HG03565 (cell line): ENCODE measurements around the gene ART5.
"Not testable (repeated sequence)": the region's sequence is repeated elsewhere in the genome, so short reads cannot be mapped to it uniquely, and the experiment has no call there.

Experiments
- ATAC-seq: cut with Tn5 transposase; IDR thresholded peaks from one replicate; pipeline ENCODE4 v1.9.1; 2021; ENCODE audit warnings: mild to moderate bottlenecking, moderate library complexity; ENCODE audit not compliant: unreplicated experiment

ART5 gene

DNA sequence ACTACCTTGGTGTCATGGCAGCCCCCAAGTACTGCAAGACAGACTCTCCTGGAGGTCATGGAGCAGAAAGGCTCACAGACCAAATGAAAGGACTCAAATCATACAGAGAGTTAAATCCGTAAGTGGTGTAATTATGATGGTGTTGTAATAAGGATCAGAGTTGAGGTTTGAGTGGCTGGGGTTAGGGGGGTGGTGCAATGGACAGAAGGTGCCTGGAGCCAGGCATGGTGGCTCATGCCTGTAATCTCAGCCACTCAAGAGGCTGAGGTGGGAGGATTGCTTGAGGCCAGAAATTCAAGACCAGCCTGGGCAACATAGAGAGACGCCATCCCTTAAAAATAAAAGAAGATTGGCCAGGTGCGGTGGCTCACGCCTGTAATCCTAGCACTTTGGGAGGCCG, 18.7 kb downstream of the ART5 start:
- no peak for ATAC-seq

DNA sequence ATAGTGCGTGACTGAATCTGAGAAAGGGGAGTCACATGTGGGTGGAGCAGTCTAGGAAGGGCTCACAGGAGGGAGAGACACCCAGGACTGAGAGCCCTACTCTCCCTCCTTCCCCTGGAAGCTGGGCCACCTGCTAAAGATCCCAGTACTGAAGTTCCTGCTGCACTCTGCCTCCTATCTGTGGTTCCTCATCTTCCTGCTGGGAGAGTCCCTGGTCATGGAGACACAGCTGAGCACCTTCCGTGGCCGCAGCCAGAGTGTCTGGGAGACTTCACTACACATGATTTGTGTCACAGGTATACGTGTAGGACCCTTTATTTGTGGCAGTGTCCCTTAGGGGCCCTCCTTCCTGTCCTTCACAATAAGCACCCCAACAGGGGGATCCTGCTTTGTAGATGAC, 19.3 kb downstream of the ART5 start:
- no peak for ATAC-seq

DNA sequence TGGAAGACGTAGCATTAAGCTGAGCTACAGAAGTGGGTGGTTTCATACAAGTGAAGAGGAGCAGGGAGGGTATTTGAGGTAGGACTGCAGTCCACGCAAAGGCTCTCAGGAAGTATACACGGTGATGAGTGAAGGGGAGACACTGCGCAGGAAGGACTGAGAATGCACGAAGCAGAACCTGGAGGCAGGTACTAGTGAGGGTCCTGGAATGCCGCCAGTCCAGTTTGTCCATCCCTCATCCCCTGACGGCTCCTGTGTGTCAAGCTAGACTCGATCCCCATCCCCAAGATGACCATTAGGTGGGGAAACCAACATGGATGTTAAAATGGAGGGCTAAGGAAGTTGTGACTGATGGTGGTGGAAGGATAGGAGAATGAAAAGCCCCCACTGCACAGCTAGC, 23.8 kb downstream of the ART5 start:
- ATAC-seq: no peak

DNA sequence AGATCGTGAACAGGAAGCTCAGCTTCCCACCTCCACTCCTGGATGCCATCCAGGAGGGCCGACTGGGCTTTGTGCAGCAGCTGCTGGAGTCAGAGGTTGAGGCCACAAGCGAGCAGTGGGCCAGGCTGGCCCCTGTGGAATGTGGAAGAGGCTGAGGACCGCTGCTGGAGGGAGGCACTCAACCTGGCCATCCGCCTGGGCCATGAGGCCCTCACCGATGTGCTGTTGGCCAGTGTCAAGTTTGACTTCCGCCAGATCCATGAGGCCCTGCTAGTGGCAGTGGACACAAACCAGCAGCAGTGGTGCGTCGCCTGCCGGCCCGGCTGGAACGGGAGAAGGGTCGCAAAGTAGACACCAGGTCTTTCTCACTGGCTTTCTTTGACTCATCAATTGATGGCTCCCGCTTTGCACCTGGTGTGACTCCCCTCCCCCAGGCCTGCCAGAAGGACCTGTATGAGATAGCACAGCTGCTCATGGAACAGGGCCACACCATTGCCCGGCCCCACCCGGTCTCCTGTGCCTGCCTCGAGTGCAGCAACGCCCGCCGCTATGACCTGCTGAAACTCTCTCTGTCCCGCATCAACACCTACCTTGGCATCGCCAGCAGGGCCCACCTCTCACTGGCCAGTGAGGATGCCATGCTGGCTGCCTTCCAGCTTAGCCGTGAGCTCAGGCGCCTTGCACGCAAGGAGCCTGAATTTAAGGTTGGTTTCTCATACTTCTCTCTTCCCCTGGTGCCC, 24.9 kb downstream of the ART5 start:
- no peak for ATAC-seq

DNA sequence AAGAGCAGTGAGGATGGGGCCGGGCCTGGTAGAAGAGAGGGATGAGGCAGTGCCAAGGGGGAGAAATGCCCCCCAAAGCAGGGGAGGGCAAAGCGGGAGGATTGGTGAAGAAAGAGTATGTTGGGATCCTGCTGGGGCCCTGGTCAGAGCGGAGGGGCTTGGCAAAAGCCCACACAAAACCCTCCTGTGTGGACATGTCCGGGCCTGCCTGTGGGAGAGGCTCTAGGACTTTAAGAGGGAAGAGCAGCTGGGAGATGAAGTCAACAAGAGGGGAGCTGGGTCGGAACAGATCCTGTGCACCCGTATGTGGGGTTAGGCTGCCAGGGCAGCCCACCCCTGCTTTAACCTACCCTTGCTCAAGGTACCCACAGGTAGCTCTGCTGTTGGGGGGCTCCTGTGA, 25.8 kb downstream of the ART5 start:
- ATAC-seq: no peak

DNA sequence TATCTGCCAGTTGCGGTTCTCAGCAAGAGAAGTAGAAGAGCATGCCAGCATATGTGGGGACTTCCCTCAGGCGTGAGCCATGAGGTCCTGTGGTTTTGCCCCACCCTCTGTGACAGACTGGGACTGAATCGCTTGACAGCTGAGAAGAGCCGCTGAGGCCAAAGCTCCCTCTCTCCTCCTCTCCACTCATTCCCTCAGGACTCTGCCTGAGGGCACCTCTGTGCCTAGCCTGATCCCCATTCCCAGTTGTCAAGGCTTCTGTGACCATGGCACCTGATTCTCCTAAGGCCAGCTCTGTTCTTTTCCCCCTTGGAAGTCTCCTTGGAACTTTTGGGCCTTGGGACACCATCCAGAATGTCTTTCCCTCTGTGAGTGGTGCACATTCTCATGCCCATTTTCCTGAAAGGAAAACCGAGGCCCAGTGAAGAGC, 27.0 kb downstream of the ART5 start:
- ATAC-seq: no peak

DNA sequence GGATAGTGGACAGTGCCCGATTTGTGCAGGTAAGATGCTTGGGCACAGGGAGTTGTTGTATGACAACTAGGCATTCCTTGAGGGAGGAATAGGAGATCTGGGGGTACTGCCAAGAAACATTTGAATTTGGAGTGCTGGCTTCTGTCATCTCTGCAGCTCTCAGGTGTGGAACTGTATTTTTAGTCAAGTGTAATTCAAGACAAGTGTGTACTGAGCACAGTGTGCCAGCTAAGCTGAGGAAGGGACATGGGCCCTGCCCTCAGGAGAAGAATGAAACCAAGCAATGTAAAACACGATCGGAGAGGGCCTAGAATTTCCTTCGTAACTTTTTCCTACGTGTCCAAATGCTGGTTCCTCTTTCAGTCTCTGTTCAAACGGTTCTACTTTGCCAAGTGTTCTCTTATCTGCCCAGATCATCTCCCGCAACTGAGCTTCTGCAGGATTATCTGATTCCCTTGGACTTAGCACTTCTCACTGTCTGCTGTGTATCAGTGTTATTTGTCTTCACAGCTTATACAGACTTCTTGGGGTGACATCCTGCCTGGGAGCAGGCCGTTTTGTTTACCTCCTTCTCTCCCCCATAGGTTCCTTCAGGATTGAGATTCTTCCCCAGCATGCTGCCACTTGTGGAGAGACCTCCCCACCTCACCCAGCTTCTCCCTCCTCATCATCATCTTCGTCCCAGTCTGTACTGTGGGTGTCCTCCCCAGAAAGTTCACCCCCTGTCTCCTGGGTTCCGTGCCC, 27.6 kb downstream of the ART5 start:
- ATAC-seq: no peak

DNA sequence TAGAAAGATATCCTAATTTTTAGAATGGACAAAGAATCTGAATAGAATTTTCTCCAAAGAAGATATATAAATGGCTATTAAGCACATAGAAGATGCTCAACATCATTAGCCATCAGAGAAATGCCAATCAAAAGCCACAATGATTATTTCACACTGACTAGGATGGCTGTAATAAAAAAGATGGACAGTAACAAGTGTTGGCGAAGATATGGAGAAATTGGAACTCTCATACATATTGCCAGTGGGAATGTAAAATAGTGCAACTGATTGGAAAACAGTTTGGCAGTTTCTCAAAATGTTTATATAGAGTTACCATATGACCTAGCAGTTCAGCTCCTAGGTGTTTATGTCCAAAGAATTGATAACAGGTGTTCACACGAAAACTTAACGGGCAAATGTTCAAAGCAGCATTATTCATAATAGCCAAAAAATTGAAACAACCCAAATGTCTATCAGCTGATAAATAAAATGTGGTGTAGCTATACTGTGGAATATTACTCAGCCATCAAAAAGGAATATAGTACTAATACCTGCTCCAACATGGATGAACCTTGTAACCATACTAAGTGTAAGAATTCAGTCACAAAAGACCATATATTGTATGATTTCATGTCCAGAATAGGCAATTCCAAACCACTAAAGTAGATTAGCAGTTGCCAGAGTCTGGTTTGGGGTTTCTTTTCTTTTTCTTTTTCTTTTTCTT, 29.7 kb downstream of the ART5 start:
- no peak for ATAC-seq

DNA sequence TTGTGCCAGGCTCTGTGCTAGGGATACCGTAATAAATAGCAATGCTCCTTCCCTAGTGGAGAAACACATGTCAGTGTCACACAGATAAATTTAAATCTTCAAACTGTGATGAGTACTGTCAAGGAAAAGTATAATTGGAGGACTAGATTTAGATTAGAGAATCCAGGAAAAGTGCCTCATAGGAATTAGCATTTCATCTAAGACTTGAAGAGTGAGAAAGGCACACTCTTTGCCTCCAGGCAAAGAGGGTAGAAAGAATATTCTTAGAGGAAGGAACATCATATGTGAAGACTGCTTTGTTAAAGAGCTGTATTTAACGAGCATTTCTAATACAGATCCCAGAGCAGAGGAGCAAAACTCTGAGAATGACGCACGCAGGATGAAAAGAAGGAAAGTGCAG, 30.9 kb downstream of the ART5 start:
- no peak for ATAC-seq

DNA sequence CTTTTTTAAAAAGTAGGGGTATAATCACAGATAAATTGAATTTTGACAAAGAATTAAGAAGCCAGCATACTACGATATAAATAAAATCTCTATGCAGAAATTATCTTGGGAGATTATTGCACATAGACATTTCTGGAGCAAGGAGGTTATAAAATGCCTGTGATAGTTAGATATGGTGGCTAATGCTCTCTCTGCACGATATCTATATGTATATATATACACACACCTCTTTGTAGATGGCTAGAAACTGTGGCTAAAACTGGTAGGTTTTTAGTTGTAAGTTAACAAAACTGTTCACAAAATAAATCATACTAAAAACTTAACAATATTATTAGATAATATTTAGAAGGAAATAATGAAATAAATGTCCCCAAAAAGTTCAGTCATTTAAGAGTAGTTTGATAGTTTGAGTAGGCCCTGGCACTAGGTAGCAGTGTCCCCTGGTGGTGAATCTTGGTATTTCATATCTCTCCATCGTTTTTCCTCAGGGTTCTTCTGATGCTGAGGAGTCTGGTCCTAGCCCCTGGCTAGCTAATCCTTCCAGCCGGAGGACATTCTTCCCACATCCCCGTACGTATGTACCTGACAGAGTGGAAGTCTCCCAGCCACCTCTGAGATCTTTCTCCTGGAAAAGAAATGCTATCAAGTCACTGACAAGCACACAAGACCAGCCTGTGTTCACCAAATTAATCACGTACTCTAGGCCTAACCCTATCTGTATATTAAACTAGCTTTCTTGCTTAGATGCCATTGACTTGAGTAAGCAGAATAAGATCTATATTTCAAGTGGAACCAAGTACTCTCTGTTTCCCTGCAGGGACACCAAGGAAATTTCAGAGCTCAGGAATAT, 32.2 kb downstream of the ART5 start:
- no peak for ATAC-seq

DNA sequence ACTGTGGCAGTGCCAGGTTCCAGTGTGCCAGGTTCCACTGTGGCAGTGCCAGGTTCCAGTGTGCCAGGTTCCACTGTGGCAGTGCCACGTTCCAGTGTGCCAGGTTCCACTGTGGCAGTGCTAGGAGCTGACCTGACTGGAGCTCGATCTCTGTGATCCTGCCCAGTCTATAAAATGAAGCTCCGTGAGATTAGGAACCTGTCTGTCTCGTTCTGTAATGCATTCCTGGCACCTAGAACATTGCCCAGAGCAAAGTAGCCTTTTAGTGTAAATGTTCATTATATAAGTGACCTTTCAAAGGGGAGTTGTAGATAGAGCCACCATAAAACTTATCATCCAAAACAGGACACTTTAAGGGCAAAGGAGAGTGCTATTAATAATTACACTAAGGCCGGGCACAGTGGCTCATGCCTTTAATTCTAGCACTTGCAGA, 36.0 kb downstream of the ART5 start:
- no peak for ATAC-seq

DNA sequence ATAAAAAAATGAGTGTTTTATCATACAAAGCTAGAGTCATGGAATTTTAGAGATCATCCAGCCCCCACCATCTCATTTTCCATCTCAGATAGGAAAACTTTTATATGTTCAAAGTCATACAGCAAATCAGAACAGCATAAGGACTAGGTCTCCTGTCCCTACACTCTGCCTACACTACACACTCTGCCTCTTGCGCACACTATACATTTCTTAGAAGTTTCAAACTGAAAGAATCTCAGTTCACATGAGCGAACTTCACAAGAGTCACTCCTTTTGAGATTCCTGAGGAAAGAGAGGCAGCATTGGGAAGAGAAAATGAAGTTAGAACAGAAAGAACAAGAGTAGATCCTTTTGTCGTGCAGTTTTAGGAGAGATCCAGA, 36.5 kb downstream of the ART5 start:
- ATAC-seq: no peak

DNA sequence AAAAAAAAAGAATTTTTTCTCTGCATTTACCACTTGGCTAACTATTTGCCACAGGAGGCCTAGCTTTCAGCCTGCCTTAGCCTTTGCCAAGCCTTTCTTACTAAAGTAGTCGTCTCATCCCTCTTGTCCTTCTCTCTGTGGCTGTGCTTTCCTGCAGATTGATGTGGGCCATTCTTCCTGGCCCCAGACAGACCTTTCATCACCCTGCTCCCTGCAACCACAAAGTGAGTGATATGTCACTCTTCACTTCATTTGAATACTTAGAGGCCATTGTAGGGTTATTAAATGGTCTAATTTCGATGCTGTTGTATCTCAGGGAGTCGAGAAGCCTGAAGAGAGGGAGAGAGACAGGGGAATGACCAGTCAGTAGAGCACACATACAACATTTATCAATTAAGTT, 37.6 kb downstream of the ART5 start:
- no peak for ATAC-seq

DNA sequence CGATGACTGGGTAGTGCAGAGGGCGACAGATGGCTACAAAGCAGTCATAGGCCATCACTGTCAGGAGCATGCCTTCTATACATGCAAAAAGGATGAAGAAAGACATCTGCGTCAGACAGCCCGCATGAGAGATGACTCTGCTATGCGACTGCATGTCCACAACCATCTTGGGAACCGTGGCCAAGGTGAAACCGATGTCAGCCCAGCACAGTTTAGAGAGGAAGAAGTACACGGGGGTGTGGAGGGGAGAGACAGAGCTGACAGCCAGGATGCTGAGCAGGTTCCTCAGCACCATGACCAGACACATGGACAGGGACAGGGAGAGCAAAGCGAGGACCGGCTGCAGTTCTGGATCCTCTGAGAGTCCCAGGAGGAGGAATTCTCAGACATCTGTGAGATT, 41.6 kb downstream of the ART5 start:
- ATAC-seq: not testable (repeated sequence)

DNA sequence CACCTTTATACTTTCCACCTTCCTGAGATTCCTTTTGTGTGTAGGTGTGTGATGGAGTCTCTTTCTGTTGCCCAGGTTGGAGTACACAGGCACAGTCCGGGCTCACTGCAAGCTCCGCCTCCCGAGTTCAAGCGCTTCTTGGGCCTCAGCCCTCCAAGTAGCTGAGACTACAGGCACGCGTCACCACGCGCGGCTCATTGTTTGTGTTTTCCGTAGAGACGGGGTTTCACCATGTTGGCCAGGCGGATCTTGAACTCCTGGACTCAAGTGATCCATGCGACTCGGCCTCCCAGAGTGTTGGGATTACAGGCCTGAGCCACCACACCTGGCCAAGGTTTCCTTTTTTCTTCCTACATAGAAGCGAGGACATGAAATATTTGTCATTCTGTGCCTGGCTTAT, 44.0 kb downstream of the ART5 start:
- not testable (repeated sequence) for ATAC-seq

DNA sequence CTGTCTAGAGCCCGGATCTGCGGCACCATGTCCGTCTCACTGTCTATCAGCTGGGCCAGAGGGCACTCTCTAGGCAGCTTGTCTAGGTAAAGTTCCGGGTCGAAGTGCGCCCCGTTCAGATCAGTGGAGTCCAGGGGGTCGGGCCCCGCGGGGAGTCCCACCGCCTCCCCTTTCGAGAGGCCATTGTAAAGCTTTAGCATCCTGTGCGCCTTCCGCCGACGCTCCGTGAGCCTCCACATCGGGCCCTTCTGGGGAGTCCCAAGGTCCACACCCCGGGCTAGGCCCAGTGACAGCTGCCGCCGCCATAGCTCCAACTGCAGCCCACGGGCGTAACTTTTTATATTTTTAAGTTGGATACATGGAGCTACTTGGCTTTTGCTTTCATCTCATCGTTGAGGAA, 50.5 kb downstream of the ART5 start:
- not testable (repeated sequence) for ATAC-seq

DNA sequence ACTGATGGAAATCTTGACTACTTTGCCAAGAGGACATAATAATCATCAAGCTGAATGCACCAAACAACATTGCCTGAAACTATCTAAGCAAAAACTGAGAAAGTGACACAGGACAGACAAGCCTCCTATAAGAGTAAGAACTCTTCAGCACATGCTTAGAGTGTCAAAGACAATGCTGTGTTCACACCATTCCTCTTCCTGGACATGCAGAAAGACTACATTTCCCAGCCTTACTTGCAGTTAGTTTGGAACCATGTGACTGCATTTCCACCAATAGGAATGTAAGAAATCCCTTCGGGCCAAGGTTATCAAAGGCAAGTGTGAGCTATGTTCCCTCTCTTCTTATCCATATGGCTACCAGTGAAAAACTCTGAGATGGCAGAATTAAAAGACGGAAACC, 51.6 kb downstream of the ART5 start:
- ATAC-seq: not testable (repeated sequence)

DNA sequence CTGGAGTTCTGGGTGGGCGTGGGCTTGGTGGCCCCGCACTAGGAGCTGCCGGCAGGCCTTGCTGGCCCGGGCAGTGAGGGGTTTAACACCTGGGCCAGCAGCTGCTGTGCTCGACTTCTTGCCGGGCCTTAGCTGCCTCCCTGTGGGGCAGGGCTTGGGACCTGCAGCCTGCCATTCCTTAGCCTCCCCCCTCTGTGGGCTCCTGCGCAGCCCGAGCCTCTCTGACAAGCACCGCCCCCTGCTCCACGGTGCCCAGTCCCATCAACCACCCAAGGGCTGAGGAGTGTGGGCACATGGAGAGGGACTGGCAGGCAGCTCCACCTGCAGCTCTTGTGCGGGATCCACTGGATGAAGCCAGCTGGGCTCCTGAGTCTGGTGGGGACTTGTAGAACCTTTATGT, 53.0 kb downstream of the ART5 start:
- ATAC-seq: not testable (repeated sequence)
